Measurements from ENCODE around the gene AQP9.
"Not testable (repeated sequence)": the region's sequence is repeated elsewhere in the genome, so short reads cannot be mapped to it uniquely, and the experiment has no call there.

- TF ChIP-seq CTCF, EZH2, EZH2phosphoT487 (IDR thresholded peaks at IDR 0.05): not testable (repeated sequence)
These were observed 55.5 kb downstream of the AQP9 start for GRCh38 chr15:58193636-58194035.
